HAP-1 (cell line): ENCODE measurements around the gene NFIC.
"Not testable (repeated sequence)": the region's sequence is repeated elsewhere in the genome, so short reads cannot be mapped to it uniquely, and the experiment has no call there.

Source experiments
- DNase-seq, 2 experiments: peaks; one replicate each; pipeline ENCODE4 v3.0.0-alpha.2; 2016 to 2020; ENCODE audit warnings: low spot score in 2 of 2
- H3K27me3 ChIP-seq: fragments of 250-450 bp; sonication (Bioruptor Pico); 2 replicates; pipeline ENCODE4 v1.5.1; 2020; ENCODE audit warnings: low read depth, mild to moderate bottlenecking, moderate library complexity
- H3K36me3 ChIP-seq: fragments of 250-450 bp; sonication (Bioruptor Pico); replicated peaks from 2 replicates; pipeline ENCODE4 v1.5.1; 2020; ENCODE audit warnings: mild to moderate bottlenecking
- H3K4me1 ChIP-seq: fragments of 250-450 bp; sonication (Bioruptor Pico); 2 replicates; pipeline ENCODE4 v1.5.1; 2020; ENCODE audit warnings: mild to moderate bottlenecking
- H3K4me3 ChIP-seq: fragments of 250-450 bp; sonication (Bioruptor Pico); 2 replicates; pipeline ENCODE4 v1.5.1; 2020; ENCODE audit warnings: mild to moderate bottlenecking, moderate library complexity
- H3K9me3 ChIP-seq: fragments of 250-450 bp; sonication (Bioruptor Pico); 2 replicates; pipeline ENCODE4 v1.5.1; 2020; ENCODE audit warnings: mild to moderate bottlenecking, moderate library complexity
- in situ Hi-C: fragments of 300-500 bp; cut with MboI; formaldehyde crosslinking; loops from 3 replicates; pipeline ENCODE4 v1.14.3; 2020; ENCODE audit warnings: low sequenced_read_pairs, inconsistent platforms, mixed read lengths

NFIC gene

GRCh38 chr19:3332232-3332631, 34.2 kb upstream of the NFIC start:
- H3K27me3 ChIP-seq, H3K4me1 ChIP-seq, DNase-seq, H3K4me3 ChIP-seq, in situ Hi-C loops, H3K9me3 ChIP-seq, H3K36me3 ChIP-seq: not testable (repeated sequence)

- H3K36me3 ChIP-seq: no peaks in the 10 kb centered on the region
- 0 out of 2 replicates have a peak, but pooled peaks cover 5% of the 10 kb centered on the region for H3K27me3 ChIP-seq
- in situ Hi-C loops: no loop called here
- no peak overlapping the region for H3K4me3 ChIP-seq
- DNase-seq: no peak
- peaks cover 4% of the 10 kb centered on the region; the same call in 1 of the 2 replicates for H3K4me1 ChIP-seq
- no peaks in the 10 kb centered on the region for H3K9me3 ChIP-seq
Measured at GRCh38 chr19:3333020-3333583, 33.3 kb upstream of the NFIC start.

GRCh38 chr19:3333662-3334061, 32.7 kb upstream of the NFIC start:
- in situ Hi-C loops: no loop called here
- no peak for DNase-seq

DNA sequence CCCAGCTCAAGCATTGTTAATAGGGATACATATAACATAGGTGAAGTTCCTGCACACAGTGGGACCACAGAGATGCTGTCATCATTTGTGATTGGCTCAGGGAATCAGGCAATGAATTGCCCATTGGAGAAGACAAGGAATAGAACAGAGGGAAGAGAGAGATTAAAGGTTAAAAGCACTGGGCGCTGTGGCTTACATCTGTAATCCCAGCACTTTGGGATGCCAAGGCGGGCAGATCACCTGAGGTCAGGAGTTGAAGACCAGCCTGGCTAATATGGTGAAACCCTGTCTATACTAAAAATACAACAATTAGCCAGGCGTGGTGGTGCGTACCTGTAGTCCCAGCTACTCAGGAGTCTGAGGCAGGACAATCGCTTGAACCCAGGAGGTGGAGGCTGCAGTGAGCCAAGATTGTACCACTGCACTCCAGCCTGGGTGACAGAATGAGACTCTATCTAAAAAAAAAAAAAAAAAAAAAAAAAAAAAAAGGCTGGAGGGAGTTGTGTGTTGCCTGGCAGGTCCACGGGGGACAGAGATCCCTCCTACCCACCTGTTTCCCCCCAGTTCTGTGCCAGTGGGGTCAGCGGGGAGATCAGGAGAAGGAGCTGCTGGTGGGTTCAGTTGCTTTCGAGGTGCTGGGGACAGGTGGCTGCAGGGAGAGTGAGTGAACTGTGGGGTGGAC, 31.5 kb upstream of the NFIC start:
- H3K4me3 ChIP-seq, H3K36me3 ChIP-seq, H3K9me3 ChIP-seq, H3K27me3 ChIP-seq, in situ Hi-C loops, DNase-seq, H3K4me1 ChIP-seq: not testable (repeated sequence)

More at GRCh38 chr19:3333662-3334061, 32.7 kb upstream of the NFIC start:
- Histone ChIP-seq H3K27me3 (0 out of 2 replicates have a peak, but pooled peaks cover 5% of the 10 kb centered on the region), H3K4me3 (no peak overlapping the region), H3K4me1 (peaks cover 4% of the 10 kb centered on the region; the same call in 1 of the 2 replicates), H3K36me3 (no peaks in the 10 kb centered on the region), H3K9me3 (no peaks in the 10 kb centered on the region)

DNA sequence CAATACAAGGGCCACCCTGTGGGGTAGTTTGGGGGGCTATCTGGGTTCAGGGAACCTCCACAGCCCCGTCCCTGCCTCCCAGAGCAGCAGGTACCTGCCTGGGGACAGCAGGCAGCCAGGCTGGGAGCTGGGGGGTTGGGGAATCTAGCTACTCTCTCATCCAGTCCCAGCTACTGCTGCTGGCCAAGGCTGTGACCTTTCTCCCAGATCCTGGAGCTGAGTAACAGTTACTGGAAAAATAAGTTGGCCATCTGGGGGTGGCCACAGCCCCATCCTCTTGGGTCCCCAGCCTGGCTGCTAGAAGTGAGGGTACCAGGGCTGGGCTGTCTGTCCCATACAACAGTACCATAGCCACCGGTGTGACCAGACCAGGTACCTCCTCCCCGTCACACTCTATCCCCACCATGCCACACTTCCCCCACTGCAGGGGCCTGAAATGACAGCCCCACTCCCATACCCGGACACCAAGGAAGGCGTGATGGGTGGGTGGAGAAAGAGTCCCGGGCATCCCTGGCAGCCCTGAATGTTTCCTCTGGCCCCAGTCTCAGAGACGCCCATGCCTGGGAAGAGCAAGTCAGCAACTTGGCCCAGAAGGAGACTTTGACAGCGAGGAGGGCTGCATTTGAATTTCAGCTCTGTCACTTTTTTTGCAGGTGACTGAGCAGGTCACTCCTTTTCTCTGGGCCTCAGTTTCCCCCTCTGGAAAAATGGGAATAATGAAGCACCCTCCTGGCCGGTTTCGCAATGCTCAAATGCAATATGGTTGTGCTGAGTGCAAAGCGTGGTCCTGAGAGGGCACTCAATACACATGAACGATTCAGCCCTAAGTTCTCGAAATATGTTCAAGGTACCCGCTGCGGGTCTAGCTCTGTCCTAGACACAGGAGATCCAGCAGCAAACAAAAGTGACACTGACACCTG, 30.7 kb upstream of the NFIC start:
- H3K27me3 ChIP-seq: 0 out of 2 replicates have a peak, but pooled peaks cover 2% of the 10 kb centered on the region
- in situ Hi-C loops: no loop called here
- no peak overlapping the region for H3K4me3 ChIP-seq
- no peak for DNase-seq
- H3K36me3 ChIP-seq: no peaks in the 10 kb centered on the region
- no peaks in the 10 kb centered on the region for H3K9me3 ChIP-seq
- H3K4me1 ChIP-seq: peaks cover 4% of the 10 kb centered on the region; the same call in 1 of the 2 replicates

DNA sequence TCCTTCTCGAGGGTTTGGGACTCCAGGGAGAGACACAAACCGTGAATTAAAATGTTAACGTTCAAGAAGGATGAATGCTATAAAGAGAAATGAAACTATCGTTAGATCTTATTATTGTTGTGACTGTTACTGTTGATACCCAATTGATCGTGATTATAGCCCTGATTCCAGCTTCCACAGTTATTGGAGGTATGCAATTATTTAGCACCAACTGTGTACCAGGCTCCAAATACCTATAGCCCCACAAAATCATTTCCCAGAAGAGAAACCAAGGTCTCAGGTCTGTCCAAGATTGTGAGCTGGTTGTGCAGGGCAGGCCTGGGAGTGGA, 30.1 kb upstream of the NFIC start:
- Histone ChIP-seq H3K27me3 (0 out of 2 replicates have a peak, but pooled peaks cover 2% of the 10 kb centered on the region), H3K4me1 (peaks cover 4% of the 10 kb centered on the region; the same call in 1 of the 2 replicates), H3K36me3 (no peaks in the 10 kb centered on the region), H3K9me3 (no peaks in the 10 kb centered on the region), H3K4me3 (no peak overlapping the region)
- DNase-seq: no peak
- in situ Hi-C loops: no loop called here

DNA sequence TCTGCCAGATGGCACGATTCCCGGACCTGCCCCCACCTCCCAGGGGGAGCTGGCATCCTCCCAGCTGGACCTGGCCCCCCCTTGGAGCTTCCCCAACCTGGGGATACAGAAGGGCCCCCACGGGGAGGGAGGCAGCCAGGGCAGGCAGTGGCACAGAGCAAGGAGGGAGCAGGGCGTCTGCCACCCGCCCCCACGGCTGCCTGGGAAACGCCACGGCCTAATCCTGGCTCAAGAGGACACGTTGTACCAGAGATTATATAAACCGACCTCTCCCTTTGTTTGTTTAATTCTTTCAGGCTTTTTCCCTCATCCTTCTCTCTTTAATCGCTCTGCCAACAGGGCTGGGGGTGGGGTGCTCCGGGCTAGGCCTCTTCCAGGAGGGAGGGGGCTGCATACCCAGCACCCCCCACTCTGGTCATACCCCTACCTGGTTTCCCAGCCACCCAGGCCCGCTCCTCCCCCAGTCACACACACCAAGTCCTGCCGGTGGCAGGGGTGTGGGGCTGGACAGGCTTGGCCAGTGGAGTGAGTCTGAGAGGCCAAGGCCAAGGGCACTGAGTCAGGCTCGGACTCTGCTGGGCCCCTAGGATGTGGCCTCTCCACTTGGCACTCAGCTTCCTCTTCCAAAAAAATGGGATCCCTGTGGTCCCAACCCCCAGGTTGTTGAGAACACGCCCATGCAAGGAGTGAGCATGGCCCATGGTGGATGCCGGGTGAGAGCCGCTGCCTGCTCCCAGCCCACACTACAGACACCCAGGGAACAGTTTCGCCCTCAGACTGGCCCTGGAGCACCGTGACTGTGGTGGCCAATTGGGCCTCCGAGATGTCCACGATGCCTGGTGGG, 29.5 kb upstream of the NFIC start:
- no peaks in the 10 kb centered on the region for H3K9me3 ChIP-seq
- in situ Hi-C loops: no loop called here
- no peaks in the 10 kb centered on the region for H3K36me3 ChIP-seq
- H3K27me3 ChIP-seq: 0 out of 2 replicates have a peak, but pooled peaks cover under 1% of the 10 kb centered on the region
- no peak overlapping the region for H3K4me3 ChIP-seq
- DNase-seq: peak in 1 of 2 experiments; percentile 44
- H3K4me1 ChIP-seq: peaks cover 4% of the 10 kb centered on the region; the same call in 1 of the 2 replicates

- Histone ChIP-seq H3K27me3 (no peaks in the 10 kb centered on the region), H3K4me3 (no peak overlapping the region), H3K36me3 (no peaks in the 10 kb centered on the region), H3K9me3 (no peaks in the 10 kb centered on the region), H3K4me1 (peaks cover 4% of the 10 kb centered on the region; the same call in 1 of the 2 replicates)
- DNase-seq: no peak
- in situ Hi-C loops: no loop called here
Measured at GRCh38 chr19:3338541-3339181, 27.7 kb upstream of the NFIC start.

DNA sequence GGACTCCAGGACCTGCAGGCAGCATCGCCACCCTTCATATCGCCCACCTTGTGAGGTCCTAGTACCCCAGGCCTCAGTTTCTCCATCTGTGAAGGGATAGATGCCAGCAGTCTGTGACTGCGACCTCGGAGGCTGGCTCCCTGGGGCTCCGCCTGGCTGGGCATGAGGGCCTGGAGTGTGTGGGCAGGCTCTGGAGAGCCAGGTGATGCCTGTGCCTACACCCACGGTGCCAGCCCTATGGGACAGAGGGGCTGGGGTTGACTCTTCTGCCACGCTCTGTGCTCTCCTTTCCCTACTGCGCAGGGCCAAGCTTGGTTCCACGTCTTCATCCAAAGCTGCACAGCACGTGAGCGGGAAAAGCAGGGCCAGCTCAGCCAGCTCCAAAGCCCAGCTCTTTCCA, 26.0 kb upstream of the NFIC start:
- H3K4me1 ChIP-seq: peaks cover 4% of the 10 kb centered on the region; the same call in 1 of the 2 replicates
- no peak overlapping the region for H3K4me3 ChIP-seq
- no peak for DNase-seq
- no peaks in the 10 kb centered on the region for H3K27me3 ChIP-seq
- no peaks in the 10 kb centered on the region for H3K9me3 ChIP-seq
- in situ Hi-C loops: no loop called here
- no peaks in the 10 kb centered on the region for H3K36me3 ChIP-seq

DNA sequence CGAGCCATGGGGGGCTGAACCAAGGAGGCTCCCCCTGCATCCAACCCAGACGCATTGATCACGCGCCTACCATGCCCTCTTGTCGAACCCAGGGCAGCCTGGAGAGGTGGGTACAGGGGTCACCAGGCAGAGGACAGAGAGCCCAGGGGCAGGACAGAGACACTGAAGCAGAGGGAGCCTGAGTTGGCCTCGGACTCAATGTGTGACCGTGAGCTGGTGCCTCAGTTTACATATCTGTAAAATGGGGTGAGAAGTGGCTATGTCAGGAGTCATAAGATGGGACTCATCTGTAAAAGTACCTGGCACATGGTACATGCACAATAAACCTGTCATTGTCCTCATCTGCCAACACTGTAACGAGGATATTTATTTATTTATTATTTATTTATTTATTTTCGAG, 24.1 kb upstream of the NFIC start:
- in situ Hi-C loops: no loop called here
- H3K4me1 ChIP-seq: no peaks in the 10 kb centered on the region
- DNase-seq: no peak
- H3K36me3 ChIP-seq: no peaks in the 10 kb centered on the region
- H3K4me3 ChIP-seq: no peak overlapping the region
- H3K9me3 ChIP-seq: no peaks in the 10 kb centered on the region
- no peaks in the 10 kb centered on the region for H3K27me3 ChIP-seq

DNA sequence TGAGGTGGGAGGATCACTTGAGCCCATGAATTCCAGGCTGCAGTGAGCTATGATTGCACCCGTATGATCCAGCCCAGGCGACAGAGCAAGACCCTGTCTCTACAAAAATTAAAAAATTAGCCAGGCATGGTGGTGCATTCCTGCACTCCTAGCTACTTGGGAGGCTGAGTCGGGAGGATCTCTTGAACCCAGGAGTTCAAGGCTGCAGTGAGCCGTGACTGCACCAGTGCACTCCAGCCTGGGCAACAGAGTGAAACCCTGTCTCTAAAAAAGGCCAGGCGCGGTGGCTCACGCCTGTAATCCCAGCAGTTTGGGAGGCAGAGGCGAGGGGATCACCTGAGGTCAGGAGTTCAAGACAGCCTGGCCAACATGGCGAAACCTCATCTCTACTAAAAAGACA, 23.4 kb upstream of the NFIC start:
- in situ Hi-C loops, DNase-seq, H3K4me1 ChIP-seq, H3K9me3 ChIP-seq, H3K36me3 ChIP-seq, H3K27me3 ChIP-seq, H3K4me3 ChIP-seq: not testable (repeated sequence)

- Histone ChIP-seq H3K4me1 (no peaks in the 10 kb centered on the region), H3K4me3 (peak overlapping the region; percentile 31), H3K36me3 (no peaks in the 10 kb centered on the region), H3K9me3 (no peaks in the 10 kb centered on the region), H3K27me3 (no peaks in the 10 kb centered on the region)
- in situ Hi-C loops: no loop called here
- DNase-seq: peak; percentile 78 to 91
Measured at GRCh38 chr19:3343619-3344502, 22.5 kb upstream of the NFIC start.
